Measurements from ENCODE around the gene SWAP70. TPM values are rescaled to one million over a fixed set of nuclear protein-coding genes. Genes with fewer than 3 reads are reported as not detected.

Gene SWAP70
- total and polyA plus RNA-seq, 9 of the 15 experiments (the other 6 are each of a cell fraction or from before 2014, with no cell fraction given) = 1.7 to 4.9 (median 3.9) TPM

DNA sequence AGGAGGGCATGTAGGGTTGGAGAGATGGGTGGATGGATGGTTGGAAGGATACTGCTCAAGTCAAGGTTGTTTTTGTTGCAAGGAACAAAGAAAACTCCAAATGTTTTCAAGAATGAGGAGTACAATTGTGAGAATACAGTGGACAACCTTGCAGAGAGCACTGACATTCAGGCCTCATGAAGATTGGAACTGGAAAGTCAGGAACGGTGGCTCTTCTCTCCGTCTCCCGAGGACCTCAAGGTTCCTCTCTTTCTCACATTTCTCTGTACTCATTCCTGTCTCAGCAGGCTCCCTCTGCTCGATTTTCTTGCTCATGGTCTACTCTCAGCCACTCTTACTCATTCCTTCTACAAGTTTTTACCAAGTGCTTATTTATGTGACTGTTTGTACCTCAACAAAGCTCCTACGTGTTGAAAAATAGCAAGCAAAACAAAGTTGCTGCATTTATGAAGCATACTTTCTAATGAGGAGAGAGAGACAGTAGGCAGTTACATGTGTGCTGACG, 97.6 kb downstream of the SWAP70 start (continued):
- TF ChIP-seq, protein P1, sequence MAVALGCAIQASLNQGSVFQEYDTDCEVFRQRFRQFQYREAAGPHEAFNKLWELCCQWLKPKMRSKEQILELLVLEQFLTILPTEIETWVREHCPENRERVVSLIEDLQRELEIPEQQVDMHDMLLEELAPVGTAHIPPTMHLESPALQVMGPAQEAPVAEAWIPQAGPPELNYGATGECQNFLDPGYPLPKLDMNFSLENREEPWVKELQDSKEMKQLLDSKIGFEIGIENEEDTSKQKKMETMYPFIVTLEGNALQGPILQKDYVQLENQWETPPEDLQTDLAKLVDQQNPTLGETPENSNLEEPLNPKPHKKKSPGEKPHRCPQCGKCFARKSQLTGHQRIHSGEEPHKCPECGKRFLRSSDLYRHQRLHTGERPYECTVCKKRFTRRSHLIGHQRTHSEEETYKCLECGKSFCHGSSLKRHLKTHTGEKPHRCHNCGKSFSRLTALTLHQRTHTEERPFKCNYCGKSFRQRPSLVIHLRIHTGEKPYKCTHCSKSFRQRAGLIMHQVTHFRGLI (CRISPR knock-in tag; IDR thresholded peaks at IDR 0.05) = no peak
- no peak for TF ChIP-seq ZNF384 (IDR thresholded peaks at IDR 0.05; ENCODE audit: low read depth, low read length)
- TF ChIP-seq, protein P2, sequence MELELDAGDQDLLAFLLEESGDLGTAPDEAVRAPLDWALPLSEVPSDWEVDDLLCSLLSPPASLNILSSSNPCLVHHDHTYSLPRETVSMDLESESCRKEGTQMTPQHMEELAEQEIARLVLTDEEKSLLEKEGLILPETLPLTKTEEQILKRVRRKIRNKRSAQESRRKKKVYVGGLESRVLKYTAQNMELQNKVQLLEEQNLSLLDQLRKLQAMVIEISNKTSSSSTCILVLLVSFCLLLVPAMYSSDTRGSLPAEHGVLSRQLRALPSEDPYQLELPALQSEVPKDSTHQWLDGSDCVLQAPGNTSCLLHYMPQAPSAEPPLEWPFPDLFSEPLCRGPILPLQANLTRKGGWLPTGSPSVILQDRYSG (tag; conservative IDR thresholded peaks at IDR 0.05; ENCODE audit: low read depth) = no peak
- TF ChIP-seq, protein P3, sequence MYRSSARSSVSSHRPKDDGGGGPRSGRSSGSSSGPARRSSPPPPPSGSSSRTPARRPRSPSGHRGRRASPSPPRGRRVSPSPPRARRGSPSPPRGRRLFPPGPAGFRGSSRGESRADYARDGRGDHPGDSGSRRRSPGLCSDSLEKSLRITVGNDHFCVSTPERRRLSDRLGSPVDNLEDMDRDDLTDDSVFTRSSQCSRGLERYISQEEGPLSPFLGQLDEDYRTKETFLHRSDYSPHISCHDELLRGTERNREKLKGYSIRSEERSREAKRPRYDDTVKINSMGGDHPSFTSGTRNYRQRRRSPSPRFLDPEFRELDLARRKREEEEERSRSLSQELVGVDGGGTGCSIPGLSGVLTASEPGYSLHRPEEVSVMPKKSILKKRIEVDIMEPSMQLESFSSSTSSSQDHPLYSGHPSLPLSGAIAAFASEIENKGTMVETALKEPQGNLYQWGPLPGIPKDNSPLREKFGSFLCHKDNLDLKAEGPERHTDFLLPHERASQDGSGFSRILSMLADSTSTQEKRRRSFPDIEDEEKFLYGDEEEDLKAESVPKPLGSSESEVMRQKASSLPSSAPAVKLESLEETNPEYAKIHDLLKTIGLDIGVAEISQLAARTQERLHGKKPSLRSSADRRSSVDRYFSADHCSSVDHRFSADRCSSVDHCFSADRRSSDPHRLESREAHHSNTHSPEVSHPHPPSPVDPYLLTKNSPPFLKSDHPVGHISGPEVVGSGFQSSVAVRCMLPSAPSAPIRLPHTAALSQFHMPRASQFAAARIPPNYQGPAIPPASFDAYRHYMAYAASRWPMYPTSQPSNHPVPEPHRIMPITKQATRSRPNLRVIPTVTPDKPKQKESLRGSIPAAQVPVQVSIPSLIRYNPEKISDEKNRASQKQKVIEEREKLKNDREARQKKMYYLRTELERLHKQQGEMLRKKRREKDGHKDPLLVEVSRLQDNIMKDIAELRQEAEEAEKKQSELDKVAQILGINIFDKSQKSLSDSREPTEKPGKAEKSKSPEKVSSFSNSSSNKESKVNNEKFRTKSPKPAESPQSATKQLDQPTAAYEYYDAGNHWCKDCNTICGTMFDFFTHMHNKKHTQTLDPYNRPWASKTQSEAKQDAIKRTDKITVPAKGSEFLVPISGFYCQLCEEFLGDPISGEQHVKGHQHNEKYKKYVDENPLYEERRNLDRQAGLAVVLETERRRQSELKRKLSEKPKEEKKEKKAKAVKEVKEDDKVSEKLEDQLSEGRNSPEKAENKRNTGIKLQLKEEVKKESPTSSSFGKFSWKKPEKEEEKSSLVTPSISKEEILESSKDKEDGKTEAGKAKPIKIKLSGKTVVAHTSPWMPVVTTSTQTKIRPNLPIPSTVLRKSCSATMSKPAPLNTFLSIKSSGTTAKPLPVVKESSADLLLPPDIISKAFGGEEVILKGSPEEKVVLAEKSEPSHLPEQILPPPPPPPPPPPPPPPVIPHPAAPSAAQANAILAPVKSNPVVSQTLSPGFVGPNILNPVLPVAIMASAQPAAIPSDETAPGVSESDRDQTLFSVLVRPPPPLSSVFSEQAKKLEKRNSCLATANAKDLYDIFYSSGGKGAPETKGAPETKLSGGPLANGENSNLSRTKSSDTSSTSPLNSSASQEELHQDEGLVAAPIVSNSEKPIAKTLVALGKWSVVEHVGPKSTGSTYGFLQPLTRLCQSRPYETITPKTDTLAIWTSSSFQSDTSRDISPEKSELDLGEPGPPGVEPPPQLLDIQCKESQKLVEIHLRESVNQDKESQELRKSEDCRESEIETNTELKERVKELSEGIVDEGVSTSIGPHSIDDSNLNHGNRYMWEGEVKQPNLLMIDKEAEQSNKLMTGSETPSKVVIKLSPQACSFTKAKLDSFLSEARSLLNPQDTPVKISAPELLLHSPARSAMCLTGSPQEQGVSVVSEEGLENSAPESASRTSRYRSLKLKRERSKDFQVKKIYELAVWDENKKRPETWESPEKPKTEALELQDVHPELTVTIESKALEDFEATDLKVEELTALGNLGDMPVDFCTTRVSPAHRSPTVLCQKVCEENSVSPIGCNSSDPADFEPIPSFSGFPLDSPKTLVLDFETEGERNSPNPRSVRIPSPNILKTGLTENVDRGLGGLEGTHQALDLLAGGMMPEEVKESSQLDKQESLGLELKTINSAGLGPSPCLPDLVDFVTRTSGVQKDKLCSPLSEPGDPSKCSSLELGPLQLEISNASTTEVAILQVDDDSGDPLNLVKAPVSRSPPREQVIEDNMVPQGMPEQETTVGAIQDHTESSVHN (IDR thresholded peaks at IDR 0.05; ENCODE audit: borderline replicate concordance in 1 of 2, low read depth in 1 of 2) = no peak
- no peak for TF ChIP-seq EZH2 (IDR thresholded peaks at IDR 0.05; ENCODE audit: borderline replicate concordance, low read depth, low read length)

Data from K562 (cell line).